ENCODE data around the gene EFNA5. TPM values are rescaled to one million over a fixed set of nuclear protein-coding genes. Genes with fewer than 3 reads are reported as not detected.

Gene EFNA5
- total RNA-seq, 1 donor from 2014 or later = 38.9 TPM

DNA sequence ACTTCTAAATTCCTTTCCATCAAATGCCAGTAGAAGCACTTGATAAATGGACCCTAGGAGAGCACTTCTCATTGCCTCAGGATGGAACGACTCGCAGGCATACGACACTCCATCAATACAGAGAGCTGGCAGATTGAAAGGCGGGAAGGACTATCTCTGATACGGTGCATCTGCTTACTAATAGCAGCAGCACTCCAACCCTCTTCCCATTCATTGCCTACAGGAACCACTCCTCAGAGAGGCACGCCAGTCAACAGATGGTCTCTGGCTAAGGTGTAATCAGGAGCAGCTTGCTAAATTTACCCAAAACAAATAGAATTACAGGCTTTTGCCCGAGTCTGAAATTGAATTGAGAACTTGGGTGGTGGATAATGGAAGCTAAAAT, 168.1 kb downstream of the EFNA5 start:
- no peak for DNase-seq (ENCODE audit: low spot score)
- no peaks in the 10 kb centered on the region for H3K27me3 Mint-ChIP-seq (ENCODE audit: low read depth)
- no peak overlapping the region for H3K4me3 Mint-ChIP-seq (ENCODE audit: unreplicated experiment)
- H3K36me3 Mint-ChIP-seq (ENCODE audit: low read depth) = no peaks in the 10 kb centered on the region
- no peaks in the 10 kb centered on the region for H3K9me3 Mint-ChIP-seq (ENCODE audit: low read depth)
- TF ChIP-seq, protein P1, sequence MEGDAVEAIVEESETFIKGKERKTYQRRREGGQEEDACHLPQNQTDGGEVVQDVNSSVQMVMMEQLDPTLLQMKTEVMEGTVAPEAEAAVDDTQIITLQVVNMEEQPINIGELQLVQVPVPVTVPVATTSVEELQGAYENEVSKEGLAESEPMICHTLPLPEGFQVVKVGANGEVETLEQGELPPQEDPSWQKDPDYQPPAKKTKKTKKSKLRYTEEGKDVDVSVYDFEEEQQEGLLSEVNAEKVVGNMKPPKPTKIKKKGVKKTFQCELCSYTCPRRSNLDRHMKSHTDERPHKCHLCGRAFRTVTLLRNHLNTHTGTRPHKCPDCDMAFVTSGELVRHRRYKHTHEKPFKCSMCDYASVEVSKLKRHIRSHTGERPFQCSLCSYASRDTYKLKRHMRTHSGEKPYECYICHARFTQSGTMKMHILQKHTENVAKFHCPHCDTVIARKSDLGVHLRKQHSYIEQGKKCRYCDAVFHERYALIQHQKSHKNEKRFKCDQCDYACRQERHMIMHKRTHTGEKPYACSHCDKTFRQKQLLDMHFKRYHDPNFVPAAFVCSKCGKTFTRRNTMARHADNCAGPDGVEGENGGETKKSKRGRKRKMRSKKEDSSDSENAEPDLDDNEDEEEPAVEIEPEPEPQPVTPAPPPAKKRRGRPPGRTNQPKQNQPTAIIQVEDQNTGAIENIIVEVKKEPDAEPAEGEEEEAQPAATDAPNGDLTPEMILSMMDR (IDR thresholded peaks at IDR 0.05) = no peak
- peaks cover 9% of the 10 kb centered on the region for H3K4me1 Mint-ChIP-seq (ENCODE audit: low read depth)
- no peak overlapping the region for H3K27ac Mint-ChIP-seq (ENCODE audit: unreplicated experiment)

- Mint-ChIP-seq H3K27me3 (ENCODE audit: low read depth) (no peaks in the 10 kb centered on the region), H3K4me1 (ENCODE audit: low read depth) (peaks cover 9% of the 10 kb centered on the region), H3K36me3 (ENCODE audit: low read depth) (no peaks in the 10 kb centered on the region), H3K27ac (ENCODE audit: unreplicated experiment) (peak overlapping the region; percentile 9), H3K4me3 (ENCODE audit: unreplicated experiment) (peak overlapping the region; percentile 27), H3K9me3 (ENCODE audit: low read depth) (no peaks in the 10 kb centered on the region)
- TF ChIP-seq, protein P1 (IDR thresholded peaks at IDR 0.05) = no peak
- DNase-seq (ENCODE audit: low spot score) = no peak
These were observed 168.6 kb downstream of the EFNA5 start for GRCh38 chr5:107501965-107502675.

DNA sequence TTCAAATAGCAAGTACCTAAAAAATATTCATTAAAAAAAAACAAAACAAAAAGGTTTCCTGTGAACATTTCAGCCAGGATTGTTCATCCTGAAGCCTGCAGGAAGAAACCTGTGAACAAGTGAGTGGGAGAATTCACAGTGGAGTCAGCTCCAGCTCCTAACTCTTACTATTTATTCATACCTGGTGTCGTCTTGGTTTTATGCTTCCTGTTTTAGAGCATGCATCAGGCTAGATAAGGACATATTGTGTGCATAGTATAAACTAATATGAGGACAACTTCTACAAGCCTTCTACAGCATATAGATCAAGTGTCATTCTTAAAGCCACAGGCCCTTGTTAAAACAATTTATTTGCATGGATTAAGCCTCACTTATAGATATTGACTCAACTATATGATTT, 169.9 kb downstream of the EFNA5 start:
- TF ChIP-seq, protein P1 (IDR thresholded peaks at IDR 0.05) = no peak
- H3K4me3 Mint-ChIP-seq (ENCODE audit: unreplicated experiment) = no peak overlapping the region
- no peaks in the 10 kb centered on the region for H3K27me3 Mint-ChIP-seq (ENCODE audit: low read depth)
- H3K27ac Mint-ChIP-seq (ENCODE audit: unreplicated experiment) = no peak overlapping the region
- no peak for DNase-seq (ENCODE audit: low spot score)
- H3K4me1 Mint-ChIP-seq (ENCODE audit: low read depth) = peaks cover 9% of the 10 kb centered on the region
- H3K36me3 Mint-ChIP-seq (ENCODE audit: low read depth) = no peaks in the 10 kb centered on the region
- no peaks in the 10 kb centered on the region for H3K9me3 Mint-ChIP-seq (ENCODE audit: low read depth)

DNA sequence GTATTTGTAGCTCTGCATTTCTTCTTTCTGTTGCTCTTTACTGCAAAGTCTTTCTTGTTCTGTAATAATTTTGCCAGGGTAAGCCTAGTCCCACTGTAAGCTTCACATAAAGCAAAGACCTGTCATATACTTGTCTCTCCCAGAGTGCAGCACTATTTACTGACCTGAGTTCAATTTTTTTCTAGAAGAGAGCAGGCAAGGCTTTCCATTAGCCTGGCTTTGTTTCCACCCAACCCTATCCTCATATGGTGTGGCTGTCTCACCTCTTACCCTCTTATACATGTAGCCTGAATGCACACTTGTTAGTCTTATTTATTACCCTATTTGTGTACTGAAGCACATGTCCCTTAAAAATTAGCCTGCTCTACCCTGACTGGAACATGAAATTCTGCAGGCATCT, 170.4 kb downstream of the EFNA5 start:
- H3K27me3 Mint-ChIP-seq (ENCODE audit: low read depth) = no peaks in the 10 kb centered on the region
- no peak overlapping the region for H3K4me3 Mint-ChIP-seq (ENCODE audit: unreplicated experiment)
- H3K4me1 Mint-ChIP-seq (ENCODE audit: low read depth) = peaks cover 9% of the 10 kb centered on the region
- DNase-seq (ENCODE audit: low spot score) = no peak
- TF ChIP-seq, protein P1 (IDR thresholded peaks at IDR 0.05) = no peak
- no peaks in the 10 kb centered on the region for H3K36me3 Mint-ChIP-seq (ENCODE audit: low read depth)
- H3K27ac Mint-ChIP-seq (ENCODE audit: unreplicated experiment) = no peak overlapping the region
- no peaks in the 10 kb centered on the region for H3K9me3 Mint-ChIP-seq (ENCODE audit: low read depth)

GRCh38 chr5:107499776-107500175, 171.0 kb downstream of the EFNA5 start:
- peaks cover 9% of the 10 kb centered on the region for H3K4me1 Mint-ChIP-seq (ENCODE audit: low read depth)
- no peak for DNase-seq (ENCODE audit: low spot score)
- TF ChIP-seq, protein P1 (IDR thresholded peaks at IDR 0.05) = no peak
- H3K4me3 Mint-ChIP-seq (ENCODE audit: unreplicated experiment) = no peak overlapping the region
- H3K27me3 Mint-ChIP-seq (ENCODE audit: low read depth) = no peaks in the 10 kb centered on the region
- H3K27ac Mint-ChIP-seq (ENCODE audit: unreplicated experiment) = no peak overlapping the region
- H3K9me3 Mint-ChIP-seq (ENCODE audit: low read depth) = no peaks in the 10 kb centered on the region
- H3K36me3 Mint-ChIP-seq (ENCODE audit: low read depth) = peaks cover 2% of the 10 kb centered on the region
